HepG2 (cell line): ENCODE data around the gene NTM.

Experiments used
- CTCF ChIP-seq: sonication (generic); formaldehyde crosslinking; IDR thresholded peaks from 2 replicates; pipeline ENCODE4 v1.5.0; 2020; ENCODE audit warnings: mild to moderate bottlenecking, missing genetic modification reagents, moderate library complexity
- FIP1L1 ChIP-seq: fragments of 200-400 bp; formaldehyde crosslinking; IDR thresholded peaks from 2 replicates; pipeline ENCODE4 v1.6.1; 2018; ENCODE audit warnings: low read depth, mild to moderate bottlenecking, low read length, moderate library complexity, borderline replicate concordance; ENCODE audit not compliant: insufficient read depth
- MYNN ChIP-seq: sonication (generic); formaldehyde crosslinking; IDR thresholded peaks from 2 replicates; pipeline ENCODE4 v1.4.0; 2020; ENCODE audit warnings: mild to moderate bottlenecking, low read depth, missing genetic modification reagents
- POLR2A ChIP-seq, 2 experiments: IDR thresholded peaks; 2 replicates each; pipeline ENCODE4 v1.6.1; 2011; ENCODE audit warnings: low read depth in 2 of 2, low read length in 2 of 2, mild to moderate bottlenecking in 1 of 2, moderate library complexity in 1 of 2; ENCODE audit not compliant: insufficient read depth in 1 of 2
- RORA ChIP-seq: sonication (generic); formaldehyde crosslinking; IDR thresholded peaks from 2 replicates; pipeline ENCODE4 v1.5.0; 2020; ENCODE audit warnings: mild to moderate bottlenecking, missing genetic modification reagents, moderate library complexity
- ZNF3 ChIP-seq: IDR thresholded peaks from 2 replicates; pipeline ENCODE4 v1.7.0; 2017; ENCODE audit warnings: inconsistent platforms
- ZNF766 ChIP-seq: sonication (generic); formaldehyde crosslinking; IDR thresholded peaks from 2 replicates; pipeline ENCODE4 v1.5.0; 2020; ENCODE audit warnings: missing genetic modification reagents, borderline replicate concordance
- ZSCAN30 ChIP-seq: sonication (generic); formaldehyde crosslinking; IDR thresholded peaks from 2 replicates; pipeline ENCODE4 v1.5.0; 2020; ENCODE audit warnings: mild to moderate bottlenecking, missing genetic modification reagents
- TF ChIP-seq, protein P1 (sequence below): sonication (generic); formaldehyde crosslinking; IDR thresholded peaks from 2 replicates; pipeline ENCODE4 v1.5.0; 2020; ENCODE audit warnings: missing genetic modification reagents

GRCh38 chr11:131622193-131622592 is 251.8 kb downstream of the NTM start:
- TF ChIP-seq MYNN (CRISPR knock-in tag) = no peak
- TF ChIP-seq, protein P1, sequence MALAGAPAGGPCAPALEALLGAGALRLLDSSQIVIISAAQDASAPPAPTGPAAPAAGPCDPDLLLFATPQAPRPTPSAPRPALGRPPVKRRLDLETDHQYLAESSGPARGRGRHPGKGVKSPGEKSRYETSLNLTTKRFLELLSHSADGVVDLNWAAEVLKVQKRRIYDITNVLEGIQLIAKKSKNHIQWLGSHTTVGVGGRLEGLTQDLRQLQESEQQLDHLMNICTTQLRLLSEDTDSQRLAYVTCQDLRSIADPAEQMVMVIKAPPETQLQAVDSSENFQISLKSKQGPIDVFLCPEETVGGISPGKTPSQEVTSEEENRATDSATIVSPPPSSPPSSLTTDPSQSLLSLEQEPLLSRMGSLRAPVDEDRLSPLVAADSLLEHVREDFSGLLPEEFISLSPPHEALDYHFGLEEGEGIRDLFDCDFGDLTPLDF (CRISPR knock-in tag) = no peak
- TF ChIP-seq ZSCAN30 (CRISPR knock-in tag) = no peak
- no peak for TF ChIP-seq ZNF3 (CRISPR knock-in tag)
- TF ChIP-seq FIP1L1 = no peak
- TF ChIP-seq CTCF (CRISPR knock-in tag) = no peak
- no peak for TF ChIP-seq POLR2A (IDR thresholded peaks at IDR 0.05; ENCODE audit: insufficient read depth in 1 of 2, low read depth in 2 of 2, low read length in 2 of 2)
- TF ChIP-seq RORA (CRISPR knock-in tag) = no peak
- no peak for TF ChIP-seq ZNF766
